Chondrocyte (in vitro differentiated cells): ENCODE measurements around the gene STON1. TPM values are rescaled to one million over a fixed set of nuclear protein-coding genes. Genes with fewer than 3 reads are reported as not detected.
A peak's percentile ranks its signal among the peaks of the same experiment; 100 is the strongest.

Experiments used
- DNase-seq: peaks from one replicate; pipeline ENCODE4 v3.0.0; 2021; ENCODE audit warnings: mixed read lengths, low spot score
- H3K27ac Mint-ChIP-seq: one replicate; pipeline ENCODE4 v1.8.0; 2021; ENCODE audit warnings: mild to moderate bottlenecking, moderate library complexity, mixed read lengths; ENCODE audit not compliant: unreplicated experiment
- H3K27me3 Mint-ChIP-seq: 2 replicates; pipeline ENCODE4 v1.8.0; 2021; ENCODE audit warnings: low read depth, mixed read lengths
- H3K36me3 Mint-ChIP-seq: 2 replicates; pipeline ENCODE4 v1.8.0; 2021; ENCODE audit warnings: low read depth, mixed read lengths
- H3K4me1 Mint-ChIP-seq: 2 replicates; pipeline ENCODE4 v1.8.0; 2021; ENCODE audit warnings: low read depth, mild to moderate bottlenecking, mixed read lengths
- H3K4me3 Mint-ChIP-seq: one replicate; pipeline ENCODE4 v1.8.0; 2021; ENCODE audit warnings: mild to moderate bottlenecking, moderate library complexity, mixed read lengths; ENCODE audit not compliant: unreplicated experiment
- H3K9me3 Mint-ChIP-seq: 2 replicates; pipeline ENCODE4 v1.8.0; 2021; ENCODE audit warnings: low read depth, mixed read lengths
- total RNA-seq: library from RNA; stranded (reverse); gene quantifications from 3 replicates; pipeline ENCODE4 v1.2.1, GENCODE V29; 2021
- TF ChIP-seq, protein P1 (sequence below): fragments of 200-600 bp; sonication (generic); IDR thresholded peaks from 2 replicates; pipeline ENCODE4 v1.5.0; 2021; ENCODE audit warnings: antibody characterized with exemption, mild to moderate bottlenecking, moderate library complexity

Gene STON1
- total RNA-seq, 1 donor from 2014 or later = 9.6 TPM

DNA sequence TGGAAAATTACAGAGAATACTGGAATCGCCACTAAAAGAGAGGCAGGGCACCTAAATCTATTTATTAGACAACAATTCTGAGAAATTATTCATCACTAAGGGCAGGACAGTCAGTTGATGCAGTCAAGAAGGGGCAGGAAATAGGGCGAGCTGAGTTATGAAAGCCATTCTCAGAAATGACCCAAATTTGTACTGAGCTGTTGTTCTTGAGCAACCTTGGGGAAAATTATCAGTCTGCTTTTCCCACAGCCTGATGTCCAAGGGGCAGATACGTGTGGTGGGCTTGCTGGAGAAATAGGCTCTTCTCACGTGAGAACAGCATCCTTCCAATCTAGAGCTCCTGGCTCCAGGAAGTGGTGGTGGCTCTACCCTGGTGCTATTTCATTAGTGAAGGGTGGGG is 38.6 kb downstream of the STON1 start:
- no peaks in the 10 kb centered on the region for H3K36me3 Mint-ChIP-seq
- no peaks in the 10 kb centered on the region for H3K9me3 Mint-ChIP-seq
- no peak overlapping the region for H3K27ac Mint-ChIP-seq
- no peak for DNase-seq
- H3K4me1 Mint-ChIP-seq = peaks cover 49% of the 10 kb centered on the region
- TF ChIP-seq, protein P1, sequence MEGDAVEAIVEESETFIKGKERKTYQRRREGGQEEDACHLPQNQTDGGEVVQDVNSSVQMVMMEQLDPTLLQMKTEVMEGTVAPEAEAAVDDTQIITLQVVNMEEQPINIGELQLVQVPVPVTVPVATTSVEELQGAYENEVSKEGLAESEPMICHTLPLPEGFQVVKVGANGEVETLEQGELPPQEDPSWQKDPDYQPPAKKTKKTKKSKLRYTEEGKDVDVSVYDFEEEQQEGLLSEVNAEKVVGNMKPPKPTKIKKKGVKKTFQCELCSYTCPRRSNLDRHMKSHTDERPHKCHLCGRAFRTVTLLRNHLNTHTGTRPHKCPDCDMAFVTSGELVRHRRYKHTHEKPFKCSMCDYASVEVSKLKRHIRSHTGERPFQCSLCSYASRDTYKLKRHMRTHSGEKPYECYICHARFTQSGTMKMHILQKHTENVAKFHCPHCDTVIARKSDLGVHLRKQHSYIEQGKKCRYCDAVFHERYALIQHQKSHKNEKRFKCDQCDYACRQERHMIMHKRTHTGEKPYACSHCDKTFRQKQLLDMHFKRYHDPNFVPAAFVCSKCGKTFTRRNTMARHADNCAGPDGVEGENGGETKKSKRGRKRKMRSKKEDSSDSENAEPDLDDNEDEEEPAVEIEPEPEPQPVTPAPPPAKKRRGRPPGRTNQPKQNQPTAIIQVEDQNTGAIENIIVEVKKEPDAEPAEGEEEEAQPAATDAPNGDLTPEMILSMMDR = no peak
- no peak overlapping the region for H3K4me3 Mint-ChIP-seq
- no peaks in the 10 kb centered on the region for H3K27me3 Mint-ChIP-seq

DNA sequence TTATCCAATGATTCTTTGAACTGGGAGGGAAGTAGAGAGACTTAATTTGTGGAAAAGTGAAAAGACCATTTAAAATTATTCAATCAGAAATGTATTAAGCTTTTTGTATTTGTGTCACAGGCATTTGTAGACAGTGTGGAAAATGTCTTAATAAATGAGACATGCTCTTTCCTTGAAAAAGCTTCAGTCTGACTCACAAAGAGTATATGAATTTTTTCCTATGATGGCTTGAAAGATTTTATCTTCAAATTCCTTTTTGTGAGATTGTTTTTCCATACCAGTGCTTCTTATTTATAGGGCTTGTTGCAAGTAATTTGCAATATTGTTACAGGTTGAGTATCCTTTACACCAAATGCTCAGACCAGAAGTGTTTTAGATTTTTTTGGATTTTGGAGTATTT is 39.5 kb downstream of the STON1 start:
- no peaks in the 10 kb centered on the region for H3K9me3 Mint-ChIP-seq
- no peaks in the 10 kb centered on the region for H3K36me3 Mint-ChIP-seq
- H3K27ac Mint-ChIP-seq = peak overlapping the region; percentile 39

DNA sequence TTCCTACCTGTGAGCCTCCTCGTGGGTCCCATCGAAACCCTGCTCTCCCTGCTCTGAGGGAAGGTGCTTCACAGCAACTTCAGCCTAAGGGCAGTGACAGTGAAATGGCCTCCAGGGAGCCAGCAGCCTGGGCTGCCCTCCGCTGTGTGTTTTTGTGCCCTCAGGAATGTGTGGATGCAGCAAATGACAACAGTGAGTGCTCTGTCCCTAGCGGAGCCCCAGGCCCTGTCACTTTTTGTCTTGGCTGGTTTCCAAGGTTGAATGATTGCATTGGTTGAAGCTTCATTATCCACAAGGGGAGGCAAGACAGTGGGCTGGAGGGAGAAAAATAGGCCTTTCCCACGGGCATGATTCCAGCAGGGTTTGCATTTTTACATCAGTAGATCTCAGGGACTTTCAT is 42.9 kb downstream of the STON1 start:
- no peak for DNase-seq
- H3K27ac Mint-ChIP-seq = no peak overlapping the region
- H3K27me3 Mint-ChIP-seq = no peaks in the 10 kb centered on the region
- TF ChIP-seq, protein P1 = no peak
- no peaks in the 10 kb centered on the region for H3K9me3 Mint-ChIP-seq
- peaks cover 33% of the 10 kb centered on the region for H3K4me1 Mint-ChIP-seq
- no peak overlapping the region for H3K4me3 Mint-ChIP-seq
- peaks cover 1% of the 10 kb centered on the region for H3K36me3 Mint-ChIP-seq

More for the DNA sequence above, 39.5 kb downstream of the STON1 start:
- H3K27me3 Mint-ChIP-seq = no peaks in the 10 kb centered on the region
- H3K4me1 Mint-ChIP-seq = peaks cover 49% of the 10 kb centered on the region
- TF ChIP-seq, protein P1 = no peak
- no peak for DNase-seq
- no peak overlapping the region for H3K4me3 Mint-ChIP-seq

DNA sequence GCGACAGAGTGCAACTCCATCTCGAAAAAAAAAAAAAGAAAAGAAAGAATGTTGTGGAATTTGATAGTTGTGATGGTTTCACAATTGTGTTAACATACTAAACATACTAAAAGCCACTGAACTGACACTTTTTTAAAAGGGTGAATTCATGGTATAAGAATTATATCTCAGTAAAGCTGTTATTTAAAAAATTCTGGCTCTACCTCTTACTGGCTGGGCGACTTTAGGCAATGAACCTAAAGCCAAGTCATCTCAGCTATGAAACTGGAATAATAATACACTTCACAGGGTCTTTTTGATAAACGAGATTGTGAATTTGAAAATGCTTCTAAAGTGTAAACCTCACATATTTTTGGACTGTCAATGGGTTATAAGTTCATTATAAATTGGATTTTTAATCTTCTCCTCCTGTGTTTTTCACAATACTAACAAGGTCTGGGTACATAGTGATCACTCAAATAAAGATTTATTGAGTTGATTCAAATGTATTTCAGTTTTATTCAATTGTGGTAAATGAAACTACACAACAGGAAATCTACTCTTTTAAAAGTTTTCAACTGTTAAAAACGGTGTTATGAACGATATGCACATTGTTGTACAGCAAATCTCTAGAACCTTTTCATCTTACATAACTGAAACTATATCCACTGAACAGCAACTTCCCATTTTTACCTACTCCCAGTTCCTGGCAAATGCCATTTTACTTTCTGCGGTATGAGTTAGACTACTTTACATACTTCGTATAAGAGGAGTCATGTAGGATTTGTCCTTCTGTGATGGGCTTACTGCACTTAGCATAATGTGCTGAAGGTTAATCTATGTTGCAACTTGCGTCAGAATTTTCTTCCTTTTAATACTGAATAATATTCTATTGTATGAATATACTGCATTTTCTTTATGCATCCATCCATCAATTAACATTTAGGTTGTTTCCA is 44.7 kb downstream of the STON1 start:
- H3K9me3 Mint-ChIP-seq = no peaks in the 10 kb centered on the region
- peaks cover 18% of the 10 kb centered on the region for H3K4me1 Mint-ChIP-seq
- H3K36me3 Mint-ChIP-seq = peaks cover 1% of the 10 kb centered on the region
- DNase-seq = no peak
- no peak overlapping the region for H3K27ac Mint-ChIP-seq
- TF ChIP-seq, protein P1 = no peak
- no peaks in the 10 kb centered on the region for H3K27me3 Mint-ChIP-seq
- no peak overlapping the region for H3K4me3 Mint-ChIP-seq

DNA sequence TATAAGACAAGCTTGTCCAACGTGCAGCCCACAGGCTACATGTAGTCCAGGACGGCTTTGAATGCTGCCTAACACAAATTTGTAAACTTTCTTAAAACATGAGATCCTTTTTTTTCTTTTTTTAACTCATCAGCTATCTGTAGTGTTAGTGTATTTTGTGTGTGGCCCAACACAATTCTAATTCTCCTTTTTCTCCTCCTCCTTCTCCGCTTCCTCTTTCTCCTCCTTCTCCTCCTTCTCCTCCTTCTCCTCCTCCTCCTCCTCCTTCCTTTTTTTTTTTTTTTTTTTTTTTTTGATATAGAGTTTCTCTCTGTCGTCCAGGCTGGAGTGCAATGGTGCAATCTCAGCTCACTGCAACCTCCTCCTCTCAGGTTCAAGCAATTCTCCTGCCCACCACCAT is 48.4 kb downstream of the STON1 start:
- H3K36me3 Mint-ChIP-seq = peaks cover 12% of the 10 kb centered on the region
- no peaks in the 10 kb centered on the region for H3K9me3 Mint-ChIP-seq
- no peak for DNase-seq

More for the DNA sequence above, 48.4 kb downstream of the STON1 start:
- Mint-ChIP-seq H3K4me1 (no peaks in the 10 kb centered on the region), H3K27me3 (no peaks in the 10 kb centered on the region), H3K4me3 (no peak overlapping the region), H3K27ac (no peak overlapping the region)
- TF ChIP-seq, protein P1 = no peak
